ENCODE results near the gene KCNIP3.
"Not testable (repeated sequence)": the region's sequence is repeated elsewhere in the genome, so short reads cannot be mapped to it uniquely, and the experiment has no call there.

KCNIP3 gene

GRCh38 chr2:95402370-95403203, 105.4 kb downstream of the KCNIP3 start, which contains the start of gene FAHD2A:
FAHD2A (plus strand) TSS chr2:95402708; CDS start chr2:95405559, 2,851 bp downstream.
- in situ Hi-C loops (cut with MboI; ENCODE audit: low sequenced_read_pairs) = no loop called here

- in situ Hi-C loops (cut with MboI; ENCODE audit: low sequenced_read_pairs) = not testable (repeated sequence)
These were observed 106.1 kb downstream of the KCNIP3 start for GRCh38 chr2:95403204-95403721.

DNA sequence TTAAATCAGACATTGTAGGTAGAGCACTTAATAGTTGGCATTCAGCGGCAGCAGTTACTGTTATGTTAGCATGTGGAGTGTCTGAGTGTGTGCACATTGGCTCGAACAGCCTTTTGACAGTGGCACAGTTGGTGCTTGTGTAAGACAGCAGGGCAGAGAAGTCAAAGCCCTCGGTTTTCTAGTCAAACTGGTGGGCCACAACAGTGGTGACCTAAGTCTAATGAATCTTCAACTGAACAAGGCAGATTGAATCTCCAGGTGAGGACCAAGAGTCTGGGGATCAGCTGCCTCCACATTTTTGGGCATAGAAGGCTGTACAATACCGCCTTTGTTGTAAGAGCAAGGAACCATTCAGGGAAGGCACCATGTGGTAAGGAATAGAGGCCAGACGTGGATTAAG, 106.7 kb downstream of the KCNIP3 start:
- in situ Hi-C loops (cut with MboI; ENCODE audit: low sequenced_read_pairs) = not testable (repeated sequence)

GRCh38 chr2:95404676-95405075, 107.5 kb downstream of the KCNIP3 start:
- in situ Hi-C loops (cut with MboI; ENCODE audit: low sequenced_read_pairs) = not testable (repeated sequence)

- in situ Hi-C loops (cut with MboI; ENCODE audit: low sequenced_read_pairs) = not testable (repeated sequence)
These were observed 114.1 kb downstream of the KCNIP3 start for GRCh38 chr2:95411239-95411638.

GRCh38 chr2:95414015-95414594, 117.0 kb downstream of the KCNIP3 start:
- in situ Hi-C loops (cut with MboI; ENCODE audit: low sequenced_read_pairs) = not testable (repeated sequence)

- in situ Hi-C loops (cut with MboI; ENCODE audit: low sequenced_read_pairs) = not testable (repeated sequence)
These were observed 118.0 kb downstream of the KCNIP3 start for GRCh38 chr2:95415138-95415537.

GRCh38 chr2:95415561-95415960, 118.4 kb downstream of the KCNIP3 start:
- in situ Hi-C loops (cut with MboI; ENCODE audit: low sequenced_read_pairs) = not testable (repeated sequence)

DNA sequence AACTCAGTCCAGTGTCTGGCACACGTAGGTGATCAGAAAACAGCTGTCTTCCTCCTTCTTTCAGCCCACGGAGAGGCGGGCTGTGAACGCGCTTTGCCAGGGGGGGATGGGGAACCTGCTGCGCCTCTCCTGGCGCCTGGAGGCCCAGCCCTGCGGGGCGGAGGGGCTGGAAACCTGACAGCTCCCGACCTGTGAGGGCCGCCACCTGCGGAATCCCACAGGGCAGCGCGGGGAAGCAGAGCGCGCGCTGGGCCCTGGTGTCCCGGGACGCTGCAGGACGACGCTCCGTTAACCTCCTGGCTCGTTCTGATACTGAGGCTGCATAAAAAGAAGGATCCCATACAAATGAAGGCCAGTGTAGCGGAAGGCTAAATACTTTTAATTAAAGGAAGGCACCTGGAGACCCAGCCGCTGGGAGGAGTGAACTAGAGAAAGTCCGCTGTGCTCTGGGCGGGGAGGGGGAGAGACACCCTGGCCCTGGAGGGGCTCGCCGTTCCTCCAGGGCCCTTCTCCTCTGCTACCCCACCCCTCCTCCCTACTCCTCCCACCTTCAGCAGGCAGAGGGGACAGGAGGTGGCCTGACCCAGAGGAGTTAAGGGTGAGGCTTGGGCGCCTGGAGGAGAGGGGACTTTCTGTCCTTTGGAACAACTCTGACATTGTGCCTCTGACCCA, 130.2 kb downstream of the KCNIP3 start:
- in situ Hi-C loops (cut with MboI; ENCODE audit: low sequenced_read_pairs) = not testable (repeated sequence)

- in situ Hi-C loops (cut with MboI; ENCODE audit: low sequenced_read_pairs) = not testable (repeated sequence)
These were observed 132.8 kb downstream of the KCNIP3 start for GRCh38 chr2:95429748-95430467.

DNA sequence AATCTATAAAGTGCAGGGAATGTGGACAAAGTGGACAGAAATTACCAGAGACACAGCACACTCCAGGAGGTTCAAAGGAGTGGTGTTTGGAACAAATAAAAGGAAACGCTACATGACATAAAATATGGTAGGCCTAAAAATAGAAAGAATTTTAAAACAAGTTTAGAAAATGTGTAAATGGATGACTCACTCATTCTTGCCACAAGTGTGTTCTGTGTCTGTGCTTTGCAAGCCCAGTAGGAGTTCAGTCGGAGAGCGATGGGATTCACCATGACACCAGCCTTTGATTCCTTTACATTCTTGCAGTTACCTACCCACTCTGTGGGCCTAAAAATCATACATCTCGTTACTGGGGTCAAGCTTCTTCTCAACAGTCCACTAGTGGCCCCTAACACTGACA, 136.2 kb downstream of the KCNIP3 start:
- in situ Hi-C loops (cut with MboI; ENCODE audit: low sequenced_read_pairs) = not testable (repeated sequence)

DNA sequence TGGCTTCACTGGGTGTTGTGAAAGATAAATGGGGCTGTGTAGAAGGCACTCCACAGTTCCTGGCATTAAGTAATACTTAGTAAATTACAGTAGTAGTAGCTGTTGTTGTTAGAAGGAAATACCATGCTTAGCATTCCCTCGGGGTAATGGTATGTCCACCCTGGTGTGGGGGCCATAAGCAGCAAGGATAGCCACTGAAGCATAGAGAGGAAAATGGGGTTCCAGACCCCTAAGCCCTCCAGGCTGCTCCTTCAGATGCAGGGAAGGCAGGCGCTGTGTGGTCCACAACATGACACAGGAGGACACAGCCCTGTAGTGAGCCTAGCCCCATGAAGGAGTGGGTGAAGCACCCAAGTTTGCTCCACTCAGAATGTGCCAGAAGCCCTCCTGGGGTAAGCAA, 136.8 kb downstream of the KCNIP3 start:
- in situ Hi-C loops (cut with MboI; ENCODE audit: low sequenced_read_pairs) = not testable (repeated sequence)

DNA sequence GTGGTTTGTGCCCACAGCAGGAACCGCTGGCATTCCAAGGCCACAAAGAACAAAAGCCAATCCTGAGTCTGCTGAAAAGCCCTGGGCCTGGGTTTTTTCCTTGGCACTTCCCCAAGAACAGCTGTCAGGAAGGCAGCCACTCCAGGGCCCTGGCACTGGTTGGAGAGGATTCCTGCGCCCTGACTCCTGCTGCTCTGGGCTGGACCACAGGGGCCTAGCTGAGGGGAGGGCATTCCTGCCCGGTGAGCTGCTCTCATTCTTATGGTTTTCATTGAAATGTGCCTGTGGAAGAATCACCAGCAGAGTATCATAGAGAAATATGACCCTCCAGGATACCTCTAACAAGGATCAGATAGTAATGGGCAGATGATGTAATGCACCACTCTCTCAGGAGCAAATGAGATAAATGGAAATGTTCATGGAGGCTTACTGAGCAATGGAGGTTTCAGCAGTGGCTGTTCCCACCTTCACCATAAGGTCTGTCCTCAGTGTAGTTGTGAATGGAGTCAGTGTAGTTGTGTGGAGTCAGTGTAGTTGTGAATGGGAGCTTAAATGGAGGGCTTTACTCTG, 137.4 kb downstream of the KCNIP3 start:
- in situ Hi-C loops (cut with MboI; ENCODE audit: low sequenced_read_pairs) = not testable (repeated sequence)

DNA sequence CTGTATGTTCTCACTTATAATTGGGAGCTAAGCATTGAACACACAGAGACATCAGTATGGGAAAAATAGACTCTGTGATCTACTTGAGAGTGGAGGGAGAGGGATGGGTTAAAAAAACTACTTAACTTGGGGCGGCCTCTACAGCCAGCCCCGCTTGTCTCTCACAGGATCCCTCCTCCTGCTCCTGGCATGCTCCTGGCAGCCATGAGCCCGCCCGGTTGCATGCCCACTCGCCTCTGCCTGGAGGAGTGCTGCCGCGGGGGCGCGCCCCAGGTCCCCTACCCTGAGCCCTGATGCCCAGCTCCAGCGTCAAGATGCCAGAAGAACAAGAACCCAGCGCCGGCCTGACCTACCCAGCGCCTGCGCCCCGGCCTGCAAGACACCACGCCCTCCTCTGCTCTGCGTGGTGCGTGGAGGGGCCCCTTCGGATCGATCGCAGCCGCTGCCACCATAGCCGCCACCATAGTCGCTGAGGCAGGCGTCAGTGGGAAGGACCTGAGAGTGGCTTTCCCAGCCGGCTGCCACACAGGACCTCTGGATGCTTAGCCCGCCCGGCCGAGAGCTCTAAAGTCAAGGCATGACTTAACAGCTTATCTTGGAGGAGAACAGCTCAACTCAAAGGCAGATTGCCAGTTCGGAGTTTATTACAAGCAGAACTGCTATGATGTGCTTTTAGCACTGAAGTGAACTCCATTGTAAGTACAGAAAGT, 138.2 kb downstream of the KCNIP3 start:
- in situ Hi-C loops (cut with MboI; ENCODE audit: low sequenced_read_pairs) = not testable (repeated sequence)

Measured in hTERT RPE-1 (cell line).